ENCODE measurements around the gene ABHD5.

Gene ABHD5

DNA sequence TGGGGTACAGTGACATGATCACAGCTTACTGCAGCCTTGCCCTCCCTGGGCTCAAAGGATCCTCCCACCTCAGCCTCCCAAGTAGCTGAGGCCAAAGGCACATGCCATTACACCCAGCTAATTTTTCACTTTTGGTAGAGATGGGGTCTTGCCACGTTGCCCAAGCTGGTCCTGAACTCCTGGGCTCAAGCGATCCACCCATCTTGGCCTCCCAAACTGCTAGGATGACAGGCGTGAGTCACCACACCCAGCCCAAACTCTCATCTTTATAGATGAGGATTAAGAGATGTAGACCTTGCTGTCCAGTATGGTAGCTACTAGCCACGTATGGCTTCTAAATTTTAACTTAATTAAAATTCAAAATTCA is 4.4 kb upstream of the ABHD5 start:
- no peak for DNase-seq (ENCODE audit: low read depth)

DNA sequence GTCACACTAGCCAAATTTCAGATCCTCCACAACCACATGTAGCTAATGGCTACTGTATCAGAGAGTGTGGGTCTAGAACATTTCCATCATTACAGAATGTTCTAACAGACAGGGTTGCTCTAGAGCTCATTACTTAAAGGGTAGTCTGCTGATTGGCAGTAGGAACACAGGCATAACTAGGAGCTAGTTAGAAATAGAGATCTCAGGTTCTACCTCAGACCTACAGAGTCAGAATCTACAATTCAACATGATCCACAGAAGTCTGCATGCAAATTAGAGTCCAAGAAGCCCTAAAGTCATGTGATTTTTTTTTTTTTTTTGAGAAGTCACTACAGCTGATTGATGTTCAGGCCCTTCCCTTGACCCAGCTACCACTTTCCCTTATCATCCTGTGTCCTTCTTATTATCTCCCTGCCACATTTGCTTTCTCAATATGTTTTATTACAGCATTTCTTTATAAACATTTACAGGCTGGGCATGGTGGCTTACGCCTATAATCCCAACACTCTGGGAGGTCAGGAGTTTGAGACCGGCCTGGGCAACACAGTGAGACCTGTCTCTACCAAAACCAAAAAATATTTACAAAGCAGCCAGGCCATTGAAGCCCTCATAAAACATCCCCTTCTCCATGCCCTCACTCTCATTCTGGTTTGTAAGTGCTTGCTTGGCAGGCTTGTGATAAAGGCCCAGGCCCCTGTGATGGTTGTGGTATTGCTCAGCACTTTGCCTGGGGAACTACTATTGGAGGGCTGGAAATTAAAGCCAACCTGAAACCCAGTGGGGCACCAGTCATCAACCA is 3.8 kb upstream of the ABHD5 start:
- no peak for DNase-seq (ENCODE audit: low read depth)

GRCh38 chr3:43687499-43687811 is 3.3 kb upstream of the ABHD5 start:
- no peak for DNase-seq (ENCODE audit: low read depth)

GRCh38 chr3:43688245-43688650 is 2.5 kb upstream of the ABHD5 start:
- no peak for DNase-seq (ENCODE audit: low read depth)

DNA sequence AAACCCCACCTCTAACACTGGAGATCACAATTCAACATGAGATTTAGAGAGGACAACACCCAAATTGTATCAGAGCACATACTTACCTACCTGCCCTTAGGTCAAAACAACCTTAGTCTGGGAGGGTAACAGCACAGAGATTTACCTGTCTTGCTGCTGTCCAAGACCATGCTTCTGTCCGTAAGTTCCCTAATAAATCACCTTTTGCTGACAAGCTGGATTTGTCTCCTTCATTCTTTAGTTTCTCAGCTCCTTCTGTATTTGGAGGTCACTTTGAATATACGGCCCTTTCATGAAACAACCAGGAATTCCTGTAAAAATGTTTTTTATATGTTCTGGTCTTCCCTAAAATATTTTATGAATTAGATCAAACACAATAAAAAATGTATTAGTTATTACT is 1.6 kb upstream of the ABHD5 start:
- no peak for DNase-seq (ENCODE audit: low read depth)

DNA sequence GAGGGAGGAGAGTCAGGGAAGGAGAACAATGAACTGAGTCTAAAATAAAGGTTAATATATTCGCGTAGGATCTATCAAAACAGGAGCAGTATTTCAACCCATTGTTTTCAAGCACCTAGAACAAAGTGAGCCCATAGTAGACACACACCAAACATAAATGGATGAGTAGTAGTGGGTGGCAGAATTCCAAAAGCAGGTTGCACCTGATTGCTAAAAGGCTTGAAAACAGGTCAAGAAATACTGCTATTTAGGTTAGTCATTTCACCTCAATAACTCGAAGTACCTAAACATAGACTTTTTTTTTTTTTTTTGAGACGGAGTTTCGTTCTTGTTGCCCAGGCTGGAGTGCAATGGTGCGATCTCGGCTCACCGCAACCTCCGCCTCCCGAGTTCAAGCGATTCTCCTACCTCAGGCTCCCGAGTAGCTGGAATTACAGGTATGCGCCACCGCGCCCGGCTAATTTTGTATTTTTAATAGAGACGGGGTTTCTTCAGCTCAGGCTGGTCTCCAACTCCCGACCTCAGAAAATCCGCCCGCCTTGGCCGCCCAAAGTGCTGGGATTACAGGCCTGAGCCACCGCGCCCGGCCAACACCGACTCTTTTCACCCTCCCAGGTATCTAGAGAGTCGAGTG is 855 bp upstream of the ABHD5 start:
- DNase-seq (ENCODE audit: low read depth), result no peak

- DNase-seq (ENCODE audit: low read depth), result no peak
Measured at GRCh38 chr3:43691120-43691995, 620 bp downstream of the ABHD5 start.

DNA sequence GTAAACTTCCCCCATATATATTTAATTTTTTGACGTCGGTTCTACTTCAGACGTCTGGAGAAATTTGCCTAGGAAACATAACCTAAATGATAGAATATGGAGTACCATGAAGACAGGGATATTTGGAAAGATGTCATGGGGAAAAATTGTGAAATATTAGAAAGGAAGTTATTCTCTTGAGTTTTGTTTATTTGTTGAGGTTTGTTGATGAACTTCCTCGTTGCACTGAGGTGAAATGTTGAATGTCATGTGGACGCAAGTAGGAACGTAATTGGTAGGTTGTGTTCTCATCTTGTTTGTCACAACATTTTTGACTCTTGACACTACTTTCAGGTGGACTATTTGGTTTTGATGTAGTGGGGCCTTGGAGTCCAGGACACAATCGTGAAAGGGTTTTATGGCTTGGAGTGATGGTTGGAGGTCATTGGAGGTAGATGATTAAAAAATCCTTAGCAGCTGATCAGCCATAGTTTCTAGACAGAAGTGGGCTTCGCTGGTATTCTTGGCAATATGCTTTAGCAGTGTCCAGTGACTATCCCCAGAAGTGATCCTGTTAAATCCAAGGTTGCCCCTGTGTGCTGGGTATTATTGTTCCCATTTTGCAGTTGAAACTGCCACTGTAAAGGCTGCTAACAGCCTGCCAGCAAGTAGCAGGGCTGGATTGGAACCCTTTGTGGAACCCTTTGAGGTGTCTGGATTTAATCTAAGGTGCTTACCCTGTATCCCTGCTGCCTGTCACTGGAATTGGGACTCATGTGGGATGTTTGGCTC is 1.5 kb downstream of the ABHD5 start:
- no peak for DNase-seq (ENCODE audit: low read depth)

DNA sequence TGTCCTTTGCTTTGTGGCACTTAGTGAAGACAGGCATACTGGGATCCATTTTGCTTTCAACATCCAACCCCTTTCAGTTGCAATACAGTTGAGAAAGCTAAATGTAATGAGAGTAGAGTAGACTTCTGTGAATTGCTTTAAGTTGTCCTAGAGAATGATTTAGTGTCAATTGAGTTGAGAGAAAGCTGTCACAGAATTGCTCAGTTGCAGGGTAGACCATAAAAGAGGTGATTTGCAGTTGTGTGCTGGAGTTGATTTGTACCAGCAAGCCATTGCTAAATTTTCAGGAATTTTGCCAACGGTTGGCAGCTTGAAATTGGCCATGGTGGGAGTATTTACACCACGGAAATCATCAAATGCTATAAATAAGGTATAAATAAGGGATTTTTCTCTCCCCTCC is 2.2 kb downstream of the ABHD5 start:
- DNase-seq (ENCODE audit: low read depth), result no peak

DNA sequence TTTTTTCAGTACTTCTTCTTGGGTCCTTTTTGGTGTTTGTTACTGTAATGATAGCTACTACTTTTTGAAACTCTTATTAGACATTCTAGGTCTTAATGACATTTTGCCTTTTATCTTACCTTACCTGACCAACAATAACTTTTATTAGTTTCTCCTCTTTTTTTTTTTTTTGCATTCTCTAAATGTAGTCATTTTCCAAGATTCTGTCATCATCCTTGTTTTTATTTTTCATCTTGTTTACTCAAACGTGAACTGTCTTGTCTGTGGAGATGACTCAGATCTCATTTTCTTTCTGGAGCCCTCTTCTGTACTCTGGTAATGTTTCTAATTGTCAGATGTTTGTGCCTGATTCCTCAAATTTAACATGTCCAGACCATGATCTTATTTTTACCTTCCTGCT is 2.9 kb downstream of the ABHD5 start:
- DNase-seq (ENCODE audit: low read depth), result no peak

DNA sequence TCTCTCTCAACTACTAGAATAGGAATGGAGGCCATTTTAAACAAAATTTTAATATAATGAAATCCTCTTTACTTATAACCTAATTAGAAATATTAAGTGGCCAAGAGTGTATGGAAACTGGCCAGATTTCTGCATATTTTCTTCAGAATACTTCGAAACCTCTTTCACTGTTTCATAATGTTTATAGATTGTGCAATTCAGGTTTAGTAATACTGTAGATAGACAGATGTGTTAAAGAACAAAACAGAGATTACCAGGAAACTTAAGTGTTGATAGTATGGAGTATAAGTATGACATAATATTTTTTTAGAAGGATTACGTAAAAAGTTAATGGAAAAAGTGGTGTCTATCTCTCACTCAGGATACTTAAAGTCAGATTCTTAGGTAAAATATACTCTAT is 4.7 kb downstream of the ABHD5 start:
- DNase-seq (ENCODE audit: low read depth), result no peak

GRCh38 chr3:43695863-43696262 is 5.1 kb downstream of the ABHD5 start:
- no peak for DNase-seq (ENCODE audit: low read depth)

GRCh38 chr3:43696441-43696840 is 5.7 kb downstream of the ABHD5 start:
- no peak for DNase-seq (ENCODE audit: low read depth)

DNA sequence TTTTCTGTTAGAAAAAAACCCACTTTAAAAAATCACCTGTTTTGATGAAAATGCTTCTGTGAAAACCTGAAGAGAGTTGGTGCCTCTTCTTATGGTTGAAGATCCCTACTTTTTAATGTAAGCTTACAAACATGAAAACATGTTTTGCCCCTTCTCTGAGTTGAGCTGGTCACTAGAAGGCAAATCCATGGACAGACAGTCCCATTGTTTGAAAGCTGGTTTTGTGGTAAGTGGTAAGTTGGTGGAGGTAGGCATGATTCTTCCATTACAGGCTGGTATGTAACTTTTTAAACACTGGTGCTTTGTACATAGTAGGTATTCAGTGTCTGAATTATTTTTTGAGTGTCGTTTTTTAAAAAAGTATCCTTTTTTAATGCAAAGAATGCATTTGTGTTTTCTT is 6.1 kb downstream of the ABHD5 start:
- DNase-seq (ENCODE audit: low read depth), result no peak

DNA sequence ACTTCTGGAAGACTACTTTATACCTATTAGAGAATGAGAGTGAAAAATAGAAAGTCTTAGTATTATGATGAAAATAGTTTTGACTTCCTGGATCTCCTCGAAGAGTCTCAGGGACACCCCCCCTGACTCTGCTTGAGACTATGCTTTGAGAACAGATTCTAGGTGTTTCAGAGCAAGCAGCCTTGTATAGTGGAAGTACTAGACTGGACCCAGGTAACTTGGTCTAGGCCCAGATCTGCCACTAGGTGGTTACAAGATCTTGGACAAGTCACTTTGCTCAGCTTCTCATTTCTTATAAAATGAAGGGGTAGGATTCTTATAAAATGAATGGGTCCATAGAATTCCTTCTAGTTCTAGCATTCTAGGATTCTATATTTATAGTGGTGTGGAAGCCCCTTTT is 9.1 kb downstream of the ABHD5 start:
- DNase-seq (ENCODE audit: low read depth), result no peak

GRCh38 chr3:43704697-43705096 is 14.0 kb downstream of the ABHD5 start:
- no peak for DNase-seq (ENCODE audit: low read depth)

DNA sequence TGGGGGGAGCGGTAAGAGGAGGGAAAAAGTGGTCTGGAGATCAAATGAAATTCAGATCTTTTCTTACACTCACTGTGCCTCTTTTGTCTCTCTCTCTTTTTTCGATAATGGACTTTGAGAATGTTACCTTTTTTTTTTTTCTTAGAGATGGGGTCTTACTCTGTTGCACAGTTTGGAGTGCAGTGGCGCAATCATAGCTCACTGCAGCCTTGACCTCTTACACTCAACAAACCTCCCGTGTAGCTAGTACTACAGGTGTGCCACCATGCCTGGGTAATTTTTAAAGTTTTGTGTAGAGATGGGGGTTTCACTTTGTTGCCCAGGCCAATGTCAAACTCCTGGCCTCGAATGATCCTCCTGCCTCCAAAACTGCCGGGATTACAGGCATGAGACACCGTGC is 15.6 kb downstream of the ABHD5 start:
- DNase-seq (ENCODE audit: low read depth), result no peak

GRCh38 chr3:43707266-43707665 is 16.5 kb downstream of the ABHD5 start:
- no peak for DNase-seq (ENCODE audit: low read depth)

DNA sequence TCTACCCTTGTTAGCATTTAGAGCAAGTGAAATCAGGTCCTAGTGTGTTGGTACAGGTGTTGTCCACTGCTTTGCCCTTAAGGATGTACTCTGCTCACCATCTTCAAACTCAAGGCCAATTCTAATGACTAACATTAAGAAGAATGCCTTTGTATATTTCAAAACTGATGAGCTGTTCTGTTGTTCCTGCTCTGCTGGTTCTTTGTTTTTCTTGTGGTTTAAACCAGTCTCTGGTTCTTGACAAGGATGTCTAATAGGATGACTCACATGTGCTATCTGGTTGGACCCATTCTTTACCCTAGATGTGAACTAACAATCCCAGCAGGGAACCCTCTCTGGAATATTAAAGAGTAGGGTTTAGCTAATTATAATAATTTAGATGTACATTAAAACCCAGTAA is 17.3 kb downstream of the ABHD5 start:
- DNase-seq (ENCODE audit: low read depth), result no peak

GRCh38 chr3:43709022-43709421 is 18.3 kb downstream of the ABHD5 start:
- DNase-seq (ENCODE audit: low read depth), result no peak

DNA sequence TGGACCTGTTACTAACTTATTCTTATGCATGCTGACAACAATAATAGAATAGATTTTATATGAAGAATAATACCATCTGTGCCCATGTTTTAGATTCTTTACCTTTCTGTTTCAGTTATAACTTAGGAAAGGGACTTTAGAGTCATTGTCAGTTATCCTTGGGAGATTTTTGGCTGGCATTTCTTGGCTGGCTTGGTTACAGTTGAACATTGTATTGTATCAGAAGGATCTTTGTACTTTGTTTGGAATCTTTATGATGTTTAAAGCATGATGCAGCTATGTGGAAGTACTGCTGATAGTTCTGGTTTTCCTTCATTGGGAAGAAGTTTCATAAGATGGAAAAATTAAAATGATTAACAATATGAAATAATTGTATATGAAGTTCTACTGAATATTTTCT is 19.9 kb downstream of the ABHD5 start:
- DNase-seq (ENCODE audit: low read depth), result no peak

- DNase-seq (ENCODE audit: low read depth), result no peak
Measured at GRCh38 chr3:43718296-43718695, 27.6 kb downstream of the ABHD5 start.
